ENCODE data around the gene FZR1.

DNA sequence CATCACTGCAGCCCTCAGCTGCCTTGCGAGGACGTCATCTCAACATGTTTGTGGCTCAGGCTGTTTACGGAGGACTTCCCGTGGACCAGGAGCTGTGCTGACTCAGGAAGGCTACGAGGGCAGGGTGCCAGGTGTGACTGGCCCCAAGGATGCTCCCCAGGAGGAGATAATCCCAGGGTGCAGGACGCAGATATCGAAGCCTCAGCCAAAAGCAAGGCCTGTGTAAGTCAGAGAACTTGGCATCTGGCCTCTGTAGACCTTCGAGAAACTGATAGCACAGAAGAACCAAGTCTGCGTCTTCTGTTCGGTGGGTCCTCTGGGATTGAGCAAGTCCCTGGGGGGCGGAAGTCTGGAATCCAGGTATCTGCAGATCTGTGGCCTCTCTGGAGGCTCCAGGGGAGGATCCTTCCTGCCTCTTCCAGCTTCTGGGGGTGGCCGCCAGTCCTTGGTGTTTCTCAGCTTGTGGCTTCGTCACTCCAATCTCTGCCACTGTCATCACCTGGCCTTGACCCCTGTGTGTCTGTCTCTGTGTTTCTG is 3.0 kb upstream of the FZR1 start:
- TF ChIP-seq EP300 (IDR thresholded peaks at IDR 0.05; ENCODE audit: low read depth): no peak
- TF ChIP-seq, protein P1, sequence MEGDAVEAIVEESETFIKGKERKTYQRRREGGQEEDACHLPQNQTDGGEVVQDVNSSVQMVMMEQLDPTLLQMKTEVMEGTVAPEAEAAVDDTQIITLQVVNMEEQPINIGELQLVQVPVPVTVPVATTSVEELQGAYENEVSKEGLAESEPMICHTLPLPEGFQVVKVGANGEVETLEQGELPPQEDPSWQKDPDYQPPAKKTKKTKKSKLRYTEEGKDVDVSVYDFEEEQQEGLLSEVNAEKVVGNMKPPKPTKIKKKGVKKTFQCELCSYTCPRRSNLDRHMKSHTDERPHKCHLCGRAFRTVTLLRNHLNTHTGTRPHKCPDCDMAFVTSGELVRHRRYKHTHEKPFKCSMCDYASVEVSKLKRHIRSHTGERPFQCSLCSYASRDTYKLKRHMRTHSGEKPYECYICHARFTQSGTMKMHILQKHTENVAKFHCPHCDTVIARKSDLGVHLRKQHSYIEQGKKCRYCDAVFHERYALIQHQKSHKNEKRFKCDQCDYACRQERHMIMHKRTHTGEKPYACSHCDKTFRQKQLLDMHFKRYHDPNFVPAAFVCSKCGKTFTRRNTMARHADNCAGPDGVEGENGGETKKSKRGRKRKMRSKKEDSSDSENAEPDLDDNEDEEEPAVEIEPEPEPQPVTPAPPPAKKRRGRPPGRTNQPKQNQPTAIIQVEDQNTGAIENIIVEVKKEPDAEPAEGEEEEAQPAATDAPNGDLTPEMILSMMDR (IDR thresholded peaks at IDR 0.05): no peak
- no peak for TF ChIP-seq POLR2A (IDR thresholded peaks at IDR 0.05)
- TF ChIP-seq POLR2AphosphoS5 (IDR thresholded peaks at IDR 0.05): no peak

Data from transverse colon (tissue), 4 donors.